ENCODE measurements around the gene GRIN2A.

Gene GRIN2A

GRCh38 chr16:10137341-10137740 is 44.9 kb downstream of the GRIN2A start:
- in situ Hi-C loops (cut with MboI; ENCODE audit: low sequenced_read_pairs) = no loop called here

GRCh38 chr16:10136916-10137315 is 45.3 kb downstream of the GRIN2A start:
- in situ Hi-C loops (cut with MboI; ENCODE audit: low sequenced_read_pairs) = no loop called here

- in situ Hi-C loops (cut with MboI; ENCODE audit: low sequenced_read_pairs) = no loop called here
Observed at GRCh38 chr16:10130538-10130937, 51.7 kb downstream of the GRIN2A start.

- in situ Hi-C loops (cut with MboI; ENCODE audit: low sequenced_read_pairs) = no loop called here
Observed at GRCh38 chr16:10128397-10129258, 53.6 kb downstream of the GRIN2A start.

GRCh38 chr16:10126686-10127085 is 55.5 kb downstream of the GRIN2A start:
- in situ Hi-C loops (cut with MboI; ENCODE audit: low sequenced_read_pairs) = no loop called here

GRCh38 chr16:10123141-10123540 is 59.1 kb downstream of the GRIN2A start:
- in situ Hi-C loops (cut with MboI; ENCODE audit: low sequenced_read_pairs) = no loop called here

GRCh38 chr16:10122546-10122945 is 59.7 kb downstream of the GRIN2A start:
- in situ Hi-C loops (cut with MboI; ENCODE audit: low sequenced_read_pairs) = no loop called here

- in situ Hi-C loops (cut with MboI; ENCODE audit: low sequenced_read_pairs) = no loop called here
Observed at GRCh38 chr16:10121897-10122425, 60.3 kb downstream of the GRIN2A start.

GRCh38 chr16:10121491-10121890 is 60.7 kb downstream of the GRIN2A start:
- in situ Hi-C loops (cut with MboI; ENCODE audit: low sequenced_read_pairs) = no loop called here

- in situ Hi-C loops (cut with MboI; ENCODE audit: low sequenced_read_pairs) = no loop called here
Observed at GRCh38 chr16:10120953-10121352, 61.3 kb downstream of the GRIN2A start.

- in situ Hi-C loops (cut with MboI; ENCODE audit: low sequenced_read_pairs) = no loop called here
Observed at GRCh38 chr16:10114409-10114808, 67.8 kb downstream of the GRIN2A start.

- in situ Hi-C loops (cut with MboI; ENCODE audit: low sequenced_read_pairs) = no loop called here
Observed at GRCh38 chr16:10113248-10113647, 69.0 kb downstream of the GRIN2A start.

- in situ Hi-C loops (cut with MboI; ENCODE audit: low sequenced_read_pairs) = no loop called here
Observed at GRCh38 chr16:10112021-10112420, 70.2 kb downstream of the GRIN2A start.

- in situ Hi-C loops (cut with MboI; ENCODE audit: low sequenced_read_pairs) = no loop called here
Observed at GRCh38 chr16:10111156-10111761, 71.0 kb downstream of the GRIN2A start.

GRCh38 chr16:10110552-10110951 is 71.7 kb downstream of the GRIN2A start:
- in situ Hi-C loops (cut with MboI; ENCODE audit: low sequenced_read_pairs) = no loop called here

- in situ Hi-C loops (cut with MboI; ENCODE audit: low sequenced_read_pairs) = no loop called here
Observed at GRCh38 chr16:10107081-10107480, 75.1 kb downstream of the GRIN2A start.

- in situ Hi-C loops (cut with MboI; ENCODE audit: low sequenced_read_pairs) = no loop called here
Observed at GRCh38 chr16:10103700-10104099, 78.5 kb downstream of the GRIN2A start.

GRCh38 chr16:10103118-10103517 is 79.1 kb downstream of the GRIN2A start:
- in situ Hi-C loops (cut with MboI; ENCODE audit: low sequenced_read_pairs) = no loop called here

GRCh38 chr16:10100829-10101228 is 81.4 kb downstream of the GRIN2A start:
- in situ Hi-C loops (cut with MboI; ENCODE audit: low sequenced_read_pairs) = no loop called here

- in situ Hi-C loops (cut with MboI; ENCODE audit: low sequenced_read_pairs) = no loop called here
Observed at GRCh38 chr16:10098991-10099390, 83.2 kb downstream of the GRIN2A start.

GRCh38 chr16:10097271-10097670 is 85.0 kb downstream of the GRIN2A start:
- in situ Hi-C loops (cut with MboI; ENCODE audit: low sequenced_read_pairs) = no loop called here

GRCh38 chr16:10093576-10093975 is 88.7 kb downstream of the GRIN2A start:
- in situ Hi-C loops (cut with MboI; ENCODE audit: low sequenced_read_pairs) = no loop called here

Data from HL-60/S4 treated with retinoic acid at 250 ng/mL for 4 days and 3 days (cell line).